Mucosa of gallbladder (tissue), 1 donor: Measurements from ENCODE around the gene TLR4. TPM values are rescaled to one million over a fixed set of nuclear protein-coding genes. Genes with fewer than 3 reads are reported as not detected.

ENCODE experiments used
- DNase-seq: peaks from one replicate; pipeline ENCODE4 v3.0.0-alpha.2; 2020; ENCODE audit warnings: low spot score
- total RNA-seq: library from RNA; stranded (reverse); gene quantifications from one replicate; pipeline ENCODE4 v1.2.1, GENCODE V29; 2021
- donor health status: DM: no; HTN: no; CAD: no.

TLR4 gene
- total RNA-seq: 9.8 TPM

GRCh38 chr9:117704024-117704575 is at the start of gene TLR4:
Gene TLR4, plus strand, starts transcription at chr9:117704403. Its CDS starts 70 bp downstream, at chr9:117704473.
- DNase-seq: peak; percentile 57

- no peak for DNase-seq
Observed at GRCh38 chr9:117656002-117656401, 48.2 kb upstream of the TLR4 start.

- DNase-seq: no peak
Observed at GRCh38 chr9:117662651-117663050, 41.6 kb upstream of the TLR4 start.

GRCh38 chr9:117664419-117664818 is 39.8 kb upstream of the TLR4 start:
- no peak for DNase-seq

GRCh38 chr9:117665601-117666385 is 38.4 kb upstream of the TLR4 start:
- DNase-seq: no peak

GRCh38 chr9:117671468-117671867 is 32.7 kb upstream of the TLR4 start:
- DNase-seq: no peak

- no peak for DNase-seq
Observed at GRCh38 chr9:117672369-117672768, 31.8 kb upstream of the TLR4 start.

- no peak for DNase-seq
Observed at GRCh38 chr9:117677572-117677971, 26.6 kb upstream of the TLR4 start.

- no peak for DNase-seq
Observed at GRCh38 chr9:117678871-117679270, 25.3 kb upstream of the TLR4 start.

GRCh38 chr9:117679416-117679815 is 24.8 kb upstream of the TLR4 start:
- no peak for DNase-seq

- no peak for DNase-seq
Observed at GRCh38 chr9:117681888-117682287, 22.3 kb upstream of the TLR4 start.

GRCh38 chr9:117682955-117683710 is 21.1 kb upstream of the TLR4 start:
- DNase-seq: no peak

GRCh38 chr9:117687532-117687931 is 16.7 kb upstream of the TLR4 start:
- no peak for DNase-seq

GRCh38 chr9:117691367-117691766 is 12.8 kb upstream of the TLR4 start:
- DNase-seq: no peak

GRCh38 chr9:117696154-117696553 is 8.0 kb upstream of the TLR4 start:
- DNase-seq: no peak

- no peak for DNase-seq
Observed at GRCh38 chr9:117697046-117697445, 7.2 kb upstream of the TLR4 start.

- DNase-seq: no peak
Observed at GRCh38 chr9:117703537-117703936, 666 bp upstream of the TLR4 start.

GRCh38 chr9:117704597-117704996 is 394 bp downstream of the TLR4 start:
- DNase-seq: no peak

- DNase-seq: no peak
Observed at GRCh38 chr9:117705386-117705785, 1.2 kb downstream of the TLR4 start.

GRCh38 chr9:117706421-117707116 is 2.4 kb downstream of the TLR4 start:
- DNase-seq: no peak

- no peak for DNase-seq
Observed at GRCh38 chr9:117707561-117707960, 3.4 kb downstream of the TLR4 start.

- no peak for DNase-seq
Observed at GRCh38 chr9:117709936-117710335, 5.7 kb downstream of the TLR4 start.
